ENCODE results near the gene EFCAB11.

GRCh38 chr14:89889626-89890025 is 64.9 kb downstream of the EFCAB11 start:
- TF ChIP-seq MAX (IDR thresholded peaks at IDR 0.05): no peak
- no peak for TF ChIP-seq CTCF (IDR thresholded peaks at IDR 0.05 in 2 of 3, conservative IDR thresholded peaks at IDR 0.05 in 1 of 3; ENCODE audit: borderline replicate concordance in 1 of 3, insufficient read depth in 1 of 3, low read depth in 2 of 3, low read length in 2 of 3)
- TF ChIP-seq POLR2A (IDR thresholded peaks at IDR 0.05; ENCODE audit: borderline replicate concordance, extremely low read depth, insufficient read depth, insufficient read length): no peak
- TF ChIP-seq YY1 (IDR thresholded peaks at IDR 0.05; ENCODE audit: extremely low read depth, insufficient replicate concordance, low read depth, low read length): no peak
- TF ChIP-seq RAD21 (IDR thresholded peaks at IDR 0.05; ENCODE audit: low read depth): no peak
- TF ChIP-seq ZFX (IDR thresholded peaks at IDR 0.05): no peak
- TF ChIP-seq SIN3A (IDR thresholded peaks at IDR 0.05; ENCODE audit: low read depth): no peak
- no peak for TF ChIP-seq EZH2 (IDR thresholded peaks at IDR 0.05)
- no peak for TF ChIP-seq REST (IDR thresholded peaks at IDR 0.05; ENCODE audit: low read depth)
- no peak for TF ChIP-seq ELF1 (IDR thresholded peaks at IDR 0.05; ENCODE audit: borderline replicate concordance, low read depth)
- TF ChIP-seq EZH2phosphoT487 (IDR thresholded peaks at IDR 0.05; ENCODE audit: borderline replicate concordance): no peak
- no peak for TF ChIP-seq ZBTB33 (IDR thresholded peaks at IDR 0.05; ENCODE audit: extremely low read depth, insufficient replicate concordance, low read length)
- TF ChIP-seq ZNF274 (IDR thresholded peaks at IDR 0.05; ENCODE audit: low read depth, low read length): no peak
